Chondrocyte (in vitro differentiated cells): ENCODE results near the gene PTPRH. TPM values are rescaled to one million over a fixed set of nuclear protein-coding genes. Genes with fewer than 3 reads are reported as not detected.

Experiments used
- DNase-seq: peaks from one replicate; pipeline ENCODE4 v3.0.0; 2021; ENCODE audit warnings: mixed read lengths, low spot score
- H3K27ac Mint-ChIP-seq: one replicate; pipeline ENCODE4 v1.8.0; 2021; ENCODE audit warnings: mild to moderate bottlenecking, moderate library complexity, mixed read lengths; ENCODE audit not compliant: unreplicated experiment
- H3K27me3 Mint-ChIP-seq: 2 replicates; pipeline ENCODE4 v1.8.0; 2021; ENCODE audit warnings: low read depth, mixed read lengths
- H3K36me3 Mint-ChIP-seq: 2 replicates; pipeline ENCODE4 v1.8.0; 2021; ENCODE audit warnings: low read depth, mixed read lengths
- H3K4me1 Mint-ChIP-seq: 2 replicates; pipeline ENCODE4 v1.8.0; 2021; ENCODE audit warnings: low read depth, mild to moderate bottlenecking, mixed read lengths
- H3K4me3 Mint-ChIP-seq: one replicate; pipeline ENCODE4 v1.8.0; 2021; ENCODE audit warnings: mild to moderate bottlenecking, moderate library complexity, mixed read lengths; ENCODE audit not compliant: unreplicated experiment
- H3K9me3 Mint-ChIP-seq: 2 replicates; pipeline ENCODE4 v1.8.0; 2021; ENCODE audit warnings: low read depth, mixed read lengths
- CTCF ChIP-seq: fragments of 200-600 bp; sonication (generic); IDR thresholded peaks from 2 replicates; pipeline ENCODE4 v1.5.0; 2021; ENCODE audit warnings: antibody characterized with exemption, mild to moderate bottlenecking, moderate library complexity
- total RNA-seq: library from RNA; stranded (reverse); gene quantifications from 3 replicates; pipeline ENCODE4 v1.2.1, GENCODE V29; 2021

The PTPRH gene
- total RNA-seq, 1 donor from 2014 or later = 0.42 TPM

GRCh38 chr19:55161571-55162322 lies 47.6 kb downstream of the PTPRH start:
- TF ChIP-seq CTCF = no peak
- Mint-ChIP-seq H3K9me3 (no peaks in the 10 kb centered on the region), H3K36me3 (no peaks in the 10 kb centered on the region), H3K4me1 (peaks cover 14% of the 10 kb centered on the region), H3K27ac (no peak overlapping the region), H3K4me3 (no peak overlapping the region), H3K27me3 (peaks cover 9% of the 10 kb centered on the region)
- no peak for DNase-seq

GRCh38 chr19:55160986-55161365 lies 48.3 kb downstream of the PTPRH start:
- Mint-ChIP-seq H3K9me3 (no peaks in the 10 kb centered on the region), H3K4me3 (no peak overlapping the region), H3K4me1 (peaks cover 14% of the 10 kb centered on the region), H3K27ac (no peak overlapping the region), H3K36me3 (no peaks in the 10 kb centered on the region), H3K27me3 (peaks cover 13% of the 10 kb centered on the region)
- no peak for DNase-seq
- no peak for TF ChIP-seq CTCF

- no peak overlapping the region for H3K4me3 Mint-ChIP-seq
- peaks cover 13% of the 10 kb centered on the region for H3K27me3 Mint-ChIP-seq
- H3K27ac Mint-ChIP-seq = no peak overlapping the region
- H3K36me3 Mint-ChIP-seq = no peaks in the 10 kb centered on the region
- TF ChIP-seq CTCF = peak; percentile 92
- no peaks in the 10 kb centered on the region for H3K9me3 Mint-ChIP-seq
- peaks cover 14% of the 10 kb centered on the region for H3K4me1 Mint-ChIP-seq
- DNase-seq = no peak
Observed at GRCh38 chr19:55160128-55160985, 48.9 kb downstream of the PTPRH start.

GRCh38 chr19:55158848-55159749 lies 50.2 kb downstream of the PTPRH start:
- DNase-seq = no peak
- peaks cover 19% of the 10 kb centered on the region for H3K27me3 Mint-ChIP-seq
- no peak overlapping the region for H3K4me3 Mint-ChIP-seq

More at GRCh38 chr19:55158848-55159749, 50.2 kb downstream of the PTPRH start:
- Mint-ChIP-seq H3K9me3 (no peaks in the 10 kb centered on the region), H3K4me1 (peaks cover 14% of the 10 kb centered on the region), H3K36me3 (no peaks in the 10 kb centered on the region), H3K27ac (no peak overlapping the region)
- TF ChIP-seq CTCF = no peak
